ENCODE data around the gene MAML2.
A peak's percentile ranks its signal among the peaks of the same experiment; 100 is the strongest.

MAML2 gene

DNA sequence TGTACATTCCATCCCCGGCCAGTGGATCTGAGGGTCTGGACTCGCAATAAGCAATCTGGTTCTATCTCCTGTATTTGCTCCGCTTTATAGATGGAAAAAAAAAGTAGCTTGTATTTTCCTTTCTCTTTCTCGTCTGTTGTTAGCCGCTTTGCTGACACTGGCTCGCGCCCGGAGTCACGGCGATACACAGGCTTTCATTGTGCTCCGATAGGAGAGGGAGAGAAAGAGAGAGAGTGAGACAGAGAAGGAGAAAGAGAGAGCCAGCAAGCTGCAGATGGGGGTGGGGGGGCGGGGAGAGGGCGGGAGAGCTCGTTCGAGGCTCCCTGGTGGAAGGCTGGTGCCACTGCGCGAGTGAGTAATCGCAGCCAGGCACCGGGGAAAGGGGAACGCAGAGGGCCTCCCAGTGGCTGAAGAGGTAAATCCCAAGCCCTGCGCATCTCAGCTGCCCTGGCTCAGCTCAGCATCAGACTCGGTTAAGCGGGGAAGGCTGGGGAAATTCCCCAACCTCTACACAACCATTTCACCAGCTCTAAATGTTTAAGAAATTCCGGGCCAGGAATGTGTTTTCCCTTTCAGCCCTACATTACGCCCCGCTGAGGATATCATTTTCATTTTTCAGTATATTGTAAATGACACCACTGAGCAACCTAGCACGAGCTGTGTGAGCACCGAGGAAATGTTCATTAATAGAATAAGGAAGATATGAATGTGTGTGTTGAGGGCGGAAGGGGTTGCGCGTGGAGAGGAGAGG is at the start of gene MAML2:
TSS of gene MAML2 (minus strand) at position 235 of the 751 bp plus-strand sequence. CDS start 1,300 bp downstream, outside the sequence.
- peak; percentile 88 to 97 for DNase-seq

DNA sequence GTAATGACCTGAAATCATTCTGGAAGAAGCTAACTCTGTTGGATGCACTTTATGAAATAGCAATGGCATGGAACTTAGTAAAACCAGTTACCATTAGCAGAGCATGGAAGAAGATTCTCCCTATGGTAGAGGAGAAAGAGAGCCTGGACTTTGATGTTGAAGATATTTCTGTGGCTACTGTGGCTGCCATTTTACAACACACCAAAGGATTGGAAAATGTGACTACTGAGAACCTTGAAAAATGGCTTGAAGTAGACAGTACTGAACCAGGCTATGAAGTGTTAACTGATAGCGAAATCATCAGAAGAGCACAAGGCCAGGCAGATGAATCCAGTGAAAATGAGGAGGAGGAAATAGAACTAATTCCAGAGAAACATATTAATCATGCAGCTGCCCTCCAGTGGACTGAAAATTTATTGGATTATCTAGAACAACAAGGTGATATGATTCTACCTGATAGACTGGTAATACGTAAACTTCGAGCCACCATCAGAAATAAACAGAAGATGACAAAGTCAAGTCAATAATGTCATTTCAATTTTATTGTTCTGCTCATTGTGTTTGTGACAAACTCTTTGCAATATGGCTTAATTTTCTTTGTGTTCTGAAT is 48.8 kb upstream of the MAML2 start:
- peak in 1 of 2 experiments; percentile 35 for DNase-seq

DNA sequence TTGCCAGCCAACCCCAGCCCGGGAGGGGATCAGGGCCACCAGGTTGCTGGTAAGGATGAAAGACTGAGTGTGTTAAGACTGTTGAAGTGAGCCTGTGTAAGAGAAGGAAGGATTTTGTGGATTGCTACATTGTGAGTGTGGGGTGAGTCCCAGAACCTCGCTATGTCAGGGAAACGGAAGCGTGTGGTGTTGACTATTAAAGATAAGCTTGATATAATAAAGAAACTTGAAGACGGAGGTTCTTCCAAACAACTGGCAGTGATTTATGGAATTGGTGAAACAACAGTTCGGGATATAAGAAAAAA is 47.4 kb upstream of the MAML2 start:
- no peak for DNase-seq

DNA sequence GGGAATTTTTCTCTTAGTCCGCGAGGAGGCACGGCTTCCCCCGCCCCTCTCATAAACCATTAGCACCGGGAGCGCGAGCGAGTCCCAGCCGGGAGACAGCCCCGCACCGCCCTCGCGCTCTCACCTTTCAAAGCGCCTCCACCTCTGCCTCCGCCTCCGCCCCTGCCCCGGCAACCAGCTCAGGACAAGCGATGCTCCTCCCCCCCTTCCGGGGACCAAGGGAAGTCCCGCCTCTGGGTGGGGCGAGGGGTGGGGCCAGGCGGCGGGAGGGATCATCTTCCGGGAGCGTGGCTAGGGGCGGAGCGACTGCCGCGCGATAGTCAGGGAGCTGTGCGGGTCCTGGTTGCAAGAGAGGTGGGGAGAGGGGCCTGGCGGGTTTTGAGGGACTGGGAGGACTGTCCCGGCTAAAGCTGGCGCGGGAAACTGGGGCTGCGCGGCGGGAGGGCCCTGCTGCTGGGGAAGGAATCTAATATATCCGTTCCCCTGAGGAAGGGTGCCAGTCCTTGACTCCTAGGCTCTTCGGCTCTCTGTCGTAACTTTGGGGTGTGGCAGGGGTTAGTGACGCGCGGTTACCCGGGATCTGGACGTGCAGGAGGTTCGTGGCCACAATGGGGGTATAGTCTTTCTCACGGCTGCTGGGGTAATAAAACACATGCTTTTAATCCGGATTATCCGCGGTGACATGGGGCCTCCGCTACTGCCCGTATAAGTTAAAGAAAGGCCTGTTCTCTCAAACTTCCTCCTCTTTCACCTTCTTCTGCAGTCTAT is 46.9 kb upstream of the MAML2 start, which contains the start of the genes CCDC82 and JRKL:
TSS of gene CCDC82 (minus strand) at position 193 of the 768 bp plus-strand sequence. CDS start 5,165 bp downstream, outside the sequence.
TSS of gene JRKL (plus strand) at position 294 of the 768 bp plus-strand sequence. CDS start 637 bp downstream, outside the sequence.
- peak; percentile 97 to 98 for DNase-seq

DNA sequence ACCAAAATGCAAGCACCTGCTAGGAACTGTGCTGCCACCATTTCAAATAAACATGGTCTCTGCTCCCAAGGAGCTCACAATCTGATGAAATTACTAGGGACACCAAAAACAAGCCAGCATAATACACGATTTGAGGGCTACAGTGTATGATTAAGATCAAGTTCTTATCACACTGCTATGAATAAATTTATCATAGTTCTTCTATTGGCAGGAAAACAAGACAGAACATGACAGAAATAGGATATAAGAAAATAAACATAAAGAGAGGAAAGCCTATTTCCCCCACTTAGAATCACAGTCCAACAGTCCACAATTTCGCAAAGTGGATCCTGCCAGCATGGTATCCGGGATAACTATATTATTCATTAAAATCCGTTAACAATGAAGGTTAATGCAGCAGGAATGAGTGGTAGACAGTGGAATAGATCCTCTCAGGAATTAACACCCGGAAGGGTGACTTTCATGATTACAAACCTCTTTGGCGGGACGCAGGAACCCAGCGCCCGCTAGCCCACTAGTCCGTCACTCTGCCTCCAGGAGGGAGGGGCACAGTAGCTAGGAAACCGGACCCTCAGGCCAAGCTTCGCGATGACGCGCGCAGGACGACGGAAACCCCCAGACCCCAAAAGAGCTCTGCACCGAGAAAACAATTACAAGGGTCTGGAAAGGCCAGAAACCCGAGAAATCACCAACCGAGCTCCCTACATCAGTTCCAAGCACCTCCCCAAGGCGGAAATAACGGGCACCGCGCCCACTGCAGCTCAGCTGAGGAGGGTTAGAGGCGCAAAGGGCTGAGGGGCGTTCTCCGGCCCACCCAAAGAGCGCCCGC is 46.1 kb upstream of the MAML2 start:
- peak; percentile 64 to 90 for DNase-seq

DNA sequence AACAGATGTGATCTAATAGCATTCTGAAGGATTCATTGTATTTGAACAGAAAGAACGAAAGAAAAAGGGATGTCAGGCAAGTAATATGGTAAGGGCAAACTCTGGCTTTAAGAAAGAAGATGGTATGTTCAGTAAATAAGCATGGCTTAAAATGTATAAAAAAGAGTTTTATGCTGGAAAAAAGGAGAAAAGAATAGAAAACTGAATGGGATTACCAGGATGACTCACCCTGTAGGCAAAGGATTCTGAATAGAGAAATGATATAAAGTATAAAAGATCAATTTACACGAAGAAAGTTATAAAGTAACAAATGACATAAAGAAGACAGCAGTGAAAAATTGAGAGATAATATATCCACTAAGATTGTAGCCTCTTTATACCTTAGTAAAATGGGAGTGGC is 42.2 kb upstream of the MAML2 start:
- no peak for DNase-seq

DNA sequence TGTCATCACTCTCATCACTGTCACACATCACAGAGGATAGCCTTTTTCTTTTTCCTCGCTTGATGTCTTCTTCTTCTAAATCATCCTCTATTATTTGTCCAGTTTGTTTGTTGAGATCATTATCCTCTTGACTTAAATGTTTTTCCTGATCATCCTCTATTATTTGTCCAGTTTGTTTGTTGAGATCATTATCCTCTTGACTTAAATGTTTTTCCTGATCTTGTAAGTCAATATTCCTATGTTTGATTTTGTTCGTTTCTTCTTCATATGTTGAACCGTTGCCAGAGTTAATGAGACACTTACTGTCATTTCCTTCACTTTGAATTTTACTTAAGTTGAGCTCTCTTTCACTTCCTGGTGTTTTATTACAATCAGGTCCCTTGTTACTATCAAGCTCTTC is 41.2 kb upstream of the MAML2 start:
- DNase-seq, result no peak

DNA sequence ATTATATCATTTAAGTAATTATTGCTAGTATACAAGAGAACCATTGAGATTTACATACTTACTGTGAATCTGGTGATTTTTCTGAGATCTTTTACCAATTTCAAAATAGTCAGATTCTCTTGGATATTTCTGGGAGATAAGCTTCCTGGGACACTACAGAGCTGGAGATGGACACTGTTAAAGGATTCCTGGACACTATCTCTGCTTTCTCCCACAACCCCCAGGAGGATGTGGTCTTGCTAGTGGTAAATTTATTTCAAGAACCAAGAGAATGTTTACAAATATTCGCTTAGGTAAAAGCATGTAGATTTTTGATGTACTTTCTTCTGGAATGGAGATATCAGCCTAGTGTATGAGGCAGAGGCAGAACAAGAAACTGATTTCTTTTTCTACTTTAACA is 33.8 kb upstream of the MAML2 start:
- DNase-seq, result no peak

DNA sequence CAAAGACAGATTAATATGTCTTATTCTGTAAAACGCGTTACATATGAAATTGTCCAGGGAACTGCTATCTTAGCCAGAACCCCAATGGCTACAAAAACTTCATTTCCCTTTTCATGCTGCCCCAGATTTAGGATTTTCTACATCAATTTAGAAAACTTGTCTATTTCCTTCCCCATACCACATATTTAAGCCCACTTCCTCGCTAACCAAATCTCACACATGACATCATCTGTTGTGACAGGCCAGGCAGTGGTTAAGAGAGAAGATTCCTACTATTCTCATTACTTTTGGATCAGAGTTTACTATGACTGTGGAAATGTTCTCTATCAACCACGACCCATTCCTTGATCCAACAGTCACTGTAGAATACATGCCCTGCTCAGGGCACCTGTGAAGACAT is 30.8 kb upstream of the MAML2 start:
- no peak for DNase-seq

DNA sequence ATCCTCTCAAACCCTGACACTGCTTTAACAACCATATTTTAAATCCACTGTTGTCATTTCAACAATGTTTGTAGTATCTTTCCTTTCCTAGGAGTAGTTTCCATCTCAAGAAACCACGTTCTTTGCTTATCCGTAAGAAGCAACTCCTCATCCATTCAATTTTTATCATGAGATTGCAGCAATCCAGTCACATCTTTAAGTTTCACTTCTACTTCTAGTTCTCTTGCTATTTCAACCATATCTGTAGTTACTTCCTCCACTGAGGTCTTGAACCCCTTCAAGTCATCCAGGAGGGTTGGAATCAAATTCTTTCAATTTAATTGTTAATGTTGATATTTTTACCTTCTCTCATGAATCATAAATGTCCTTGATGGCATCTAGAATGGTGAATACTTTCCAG is 24.3 kb upstream of the MAML2 start:
- DNase-seq, result no peak

DNA sequence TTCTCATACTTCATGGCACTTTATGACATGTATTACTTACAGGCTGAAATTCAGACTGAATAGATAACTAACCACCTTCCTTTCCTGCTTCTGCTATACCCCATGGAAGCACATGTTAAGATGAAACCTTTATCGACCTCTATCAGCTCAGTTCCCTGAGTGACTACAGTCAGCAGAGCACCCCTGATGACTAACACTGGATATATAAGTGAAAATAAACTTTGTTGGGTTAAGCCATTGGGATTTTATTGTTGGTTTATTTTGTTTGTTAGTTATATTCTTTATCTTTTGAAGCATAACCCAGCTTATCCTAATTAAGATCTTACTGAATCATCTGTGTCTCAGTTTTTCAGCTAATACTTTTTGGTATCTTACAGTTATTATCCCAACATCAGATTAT is 23.0 kb upstream of the MAML2 start:
- DNase-seq, result no peak

DNA sequence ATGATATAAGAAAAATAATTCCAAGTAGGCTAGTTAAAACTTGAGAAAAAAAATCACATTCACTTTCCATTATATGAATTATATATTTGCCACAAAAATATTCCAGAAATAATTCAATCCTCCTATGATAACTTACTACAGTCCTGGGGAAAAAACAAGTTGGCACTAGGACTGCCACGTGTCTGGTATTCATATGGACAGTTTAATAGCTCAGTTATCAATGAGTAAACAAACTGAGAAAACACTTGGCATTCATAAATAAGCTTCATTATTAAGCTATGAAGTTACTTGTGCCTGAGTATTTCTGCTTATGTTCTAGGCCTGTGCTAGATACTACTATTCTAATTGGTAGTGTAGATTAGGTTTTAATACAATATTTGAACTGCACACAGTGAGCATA is 22.5 kb upstream of the MAML2 start:
- DNase-seq, result no peak

DNA sequence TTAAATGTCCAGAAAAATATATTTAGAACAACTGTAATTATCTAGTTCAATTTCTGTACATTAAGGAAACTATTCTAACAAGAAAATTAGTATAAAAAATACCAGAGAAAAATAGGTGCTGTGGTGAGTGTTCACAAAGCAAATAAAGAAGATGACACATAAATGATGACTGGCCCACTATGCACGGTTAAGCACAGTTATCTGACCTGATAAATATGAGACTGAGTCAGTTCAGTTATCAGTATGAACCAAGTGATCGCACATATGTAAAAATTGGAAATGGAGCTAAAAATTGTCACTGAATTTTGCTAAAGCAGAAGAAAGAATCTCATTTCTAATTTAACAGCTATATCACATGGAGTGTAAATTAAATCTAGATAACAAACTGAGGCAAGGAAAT is 18.8 kb upstream of the MAML2 start:
- DNase-seq, result no peak

DNA sequence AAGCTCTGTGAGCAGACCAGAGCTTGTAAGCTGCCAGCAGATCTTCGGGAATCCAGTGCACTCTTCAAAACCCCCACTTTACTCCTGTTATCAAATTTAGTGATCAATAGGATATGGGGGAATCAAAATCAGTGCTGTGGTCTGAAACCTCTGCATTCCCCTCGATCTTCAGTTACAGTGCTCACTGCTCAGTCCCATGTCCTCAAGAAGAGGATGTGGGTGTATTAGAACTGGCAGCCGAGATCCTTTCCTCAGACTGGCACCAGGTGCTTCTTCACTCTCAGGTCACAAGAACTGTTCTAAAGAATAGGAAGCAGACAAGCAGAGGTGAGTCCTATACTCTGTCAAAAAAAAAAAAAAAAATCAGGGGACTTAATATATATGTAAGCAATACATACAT is 15.3 kb upstream of the MAML2 start:
- DNase-seq, result no peak

DNA sequence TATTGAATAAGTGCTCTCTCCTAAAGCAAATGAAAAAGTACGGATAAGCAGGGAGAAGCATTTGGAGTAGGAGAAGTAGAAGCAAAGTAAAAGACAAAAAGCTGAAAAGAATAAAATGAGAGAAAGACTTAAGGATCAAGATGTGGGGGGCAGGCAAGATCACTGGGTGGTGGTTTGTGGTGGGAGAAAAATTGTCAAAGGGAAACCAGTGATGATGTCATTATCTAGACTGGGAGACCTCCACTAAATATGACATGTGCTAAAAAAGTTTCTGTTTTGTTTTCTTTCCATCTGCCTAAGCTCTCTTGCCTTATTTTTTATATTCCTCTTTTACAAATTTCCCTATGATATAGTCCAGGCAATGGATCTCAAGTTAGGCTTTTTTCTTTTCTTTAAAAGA is 14.8 kb upstream of the MAML2 start:
- no peak for DNase-seq

DNA sequence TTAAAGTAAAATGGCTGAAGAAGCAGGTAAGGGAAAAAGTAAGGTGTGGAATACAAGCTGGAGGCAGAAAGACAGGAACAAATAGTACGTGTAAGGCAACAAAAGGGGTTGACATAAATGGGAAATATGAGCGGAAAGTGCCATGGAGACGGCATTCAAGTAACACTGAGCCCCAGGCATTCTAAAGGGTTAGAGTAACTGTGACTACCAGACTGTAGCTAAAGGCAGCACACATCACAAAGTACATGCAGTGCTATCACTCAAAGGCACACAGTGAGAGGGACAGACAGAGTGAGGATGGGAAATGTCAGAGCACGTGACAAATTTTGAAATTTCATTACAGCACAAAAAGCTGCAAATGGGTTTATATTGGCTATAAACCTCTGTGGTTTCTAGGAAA is 13.9 kb upstream of the MAML2 start:
- DNase-seq, result no peak

DNA sequence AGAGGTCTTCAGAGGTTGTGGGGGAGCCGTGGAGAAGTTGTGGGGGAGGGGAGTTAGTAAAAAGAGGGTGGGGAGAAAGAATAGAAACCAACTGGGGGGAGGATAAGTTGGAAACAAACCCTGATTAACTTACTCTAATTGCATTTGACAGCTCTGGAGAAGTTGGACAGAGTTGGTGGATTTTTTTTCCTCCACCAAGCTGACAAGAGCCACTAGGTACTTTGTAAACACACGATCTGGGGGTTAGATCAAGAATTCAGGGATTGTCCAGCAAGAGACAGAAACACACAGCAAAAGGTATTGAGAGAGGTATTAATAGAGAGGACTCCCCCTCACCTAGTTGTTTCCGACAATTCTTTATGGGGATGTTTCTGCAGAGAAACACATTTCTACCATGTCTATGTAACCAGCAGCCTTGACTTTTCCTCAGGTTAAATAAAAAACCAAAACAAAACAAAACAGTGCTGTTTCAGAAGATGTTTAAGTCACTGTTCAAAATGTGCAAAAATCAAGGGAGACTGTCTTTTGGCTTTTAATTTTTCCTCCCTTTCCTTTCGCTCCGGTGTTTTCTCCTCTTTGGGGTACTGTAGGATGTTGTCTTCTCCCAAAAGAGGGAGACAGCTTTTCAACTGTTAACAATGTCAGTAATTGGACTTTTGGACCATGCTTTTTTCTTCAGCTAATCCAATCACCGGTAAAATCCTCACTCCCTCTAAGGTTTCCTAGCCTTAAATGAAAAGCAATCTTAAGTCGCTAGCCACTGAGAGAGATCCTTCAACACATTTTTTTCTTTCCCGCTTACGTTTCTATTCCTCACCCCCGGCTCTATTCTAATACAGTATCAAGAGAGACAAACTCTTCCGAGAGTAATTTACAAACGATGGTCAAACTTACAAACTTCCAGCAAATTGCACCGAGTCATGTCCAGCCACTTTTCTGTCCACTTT is 708 bp downstream of the MAML2 start:
- no peak for DNase-seq

DNA sequence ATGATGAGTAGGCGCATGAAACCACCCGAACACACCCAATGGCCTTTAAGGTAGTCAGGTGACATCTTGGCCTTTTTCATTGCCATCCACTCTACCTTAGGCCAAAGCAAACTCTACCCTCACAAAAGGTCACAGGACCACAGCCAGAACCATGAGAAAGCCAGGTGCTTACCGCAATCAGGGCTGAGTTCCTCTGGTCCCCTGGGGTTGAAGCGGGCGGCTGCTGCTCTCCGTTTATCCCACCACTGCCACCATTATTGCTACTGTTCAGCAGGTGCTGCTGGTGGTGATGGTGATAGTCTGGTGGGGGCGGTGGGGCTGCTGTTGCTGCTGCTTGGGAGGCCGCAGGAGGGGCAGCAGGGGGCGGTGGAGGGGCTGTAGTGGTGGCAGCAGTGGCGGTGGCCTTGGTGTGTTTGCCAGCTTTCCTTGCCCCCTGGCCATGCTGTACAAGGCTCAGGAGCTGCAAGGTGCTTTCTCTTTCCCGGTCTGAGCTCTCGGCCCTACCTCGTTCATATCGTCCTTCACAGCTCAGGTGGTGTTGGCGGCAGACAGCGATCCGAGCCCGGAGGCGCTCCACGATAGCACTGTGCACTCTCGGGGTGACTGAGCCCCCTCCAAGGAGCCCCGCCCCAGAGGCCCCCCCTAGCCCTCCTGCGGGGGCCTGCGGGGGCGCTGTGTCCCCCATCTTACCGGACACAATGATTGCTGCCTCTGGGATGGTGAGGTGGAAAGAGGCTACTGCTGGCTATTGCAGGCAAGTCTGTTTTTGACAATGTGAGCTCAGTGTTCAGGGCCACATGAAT is 1.6 kb downstream of the MAML2 start:
- no peak for DNase-seq

DNA sequence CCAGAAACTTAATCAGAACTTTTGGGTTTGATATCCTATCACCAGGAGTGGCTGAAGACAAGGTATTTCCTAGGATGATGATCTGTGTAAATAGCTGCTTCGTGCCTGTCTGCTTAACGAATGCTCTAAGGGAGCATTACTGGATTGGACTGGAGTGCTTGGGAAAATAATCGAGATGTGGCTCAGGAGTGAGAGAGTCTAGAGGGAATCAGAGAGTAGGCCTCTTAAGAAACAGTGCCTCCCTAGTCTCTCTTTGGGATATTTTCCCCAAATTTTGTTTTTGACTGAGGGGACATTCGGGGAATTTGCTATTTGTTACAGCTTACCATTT is 2.5 kb downstream of the MAML2 start:
- DNase-seq, result no peak

DNA sequence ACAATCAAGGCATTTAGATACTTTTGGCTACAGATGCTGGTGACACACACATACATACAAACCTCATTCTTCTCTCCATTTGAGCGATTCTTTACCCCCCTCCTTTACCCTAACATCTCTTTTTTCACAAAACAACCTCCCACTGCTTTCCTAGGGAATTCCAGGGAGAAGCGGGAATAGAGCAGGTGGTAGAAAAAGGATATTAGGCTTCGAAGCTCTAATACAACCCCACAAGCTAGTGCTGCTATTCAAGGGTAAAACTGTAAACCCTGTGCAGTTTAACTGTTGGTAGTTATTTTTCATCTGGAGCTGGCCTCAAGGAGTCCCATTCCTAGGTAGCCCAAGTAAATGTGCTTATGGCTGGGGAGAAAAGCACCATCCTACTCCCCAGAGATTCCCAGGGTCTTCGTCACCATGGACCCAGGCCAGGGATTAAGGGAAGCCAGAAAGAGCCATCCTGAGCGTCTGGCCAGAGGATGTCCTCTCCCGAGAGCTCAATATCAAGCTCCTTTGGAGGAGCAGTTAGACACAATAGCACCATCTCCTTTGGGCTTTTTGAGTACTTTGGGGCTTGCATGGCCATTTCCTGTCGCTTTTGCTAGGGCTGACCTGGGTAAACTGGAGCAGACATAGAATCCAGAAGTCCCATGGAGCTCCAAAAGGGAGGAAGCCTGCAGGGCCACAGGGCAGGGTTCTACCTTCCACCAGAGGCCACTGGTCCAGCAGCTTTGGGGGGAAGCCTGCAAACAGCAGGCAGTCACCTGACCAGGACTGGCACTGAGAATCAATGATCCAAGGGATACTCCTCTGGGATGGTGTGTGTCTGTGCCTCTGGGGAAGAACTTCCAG is 3.1 kb downstream of the MAML2 start:
- no peak for DNase-seq
